GM21381 (cell line): ENCODE data around the gene FBXL19.
"Not testable (repeated sequence)": the region's sequence is repeated elsewhere in the genome, so short reads cannot be mapped to it uniquely, and the experiment has no call there.

Experiments
- ATAC-seq: cut with Tn5 transposase; IDR thresholded peaks from one replicate; pipeline ENCODE4 v1.9.1; 2021; ENCODE audit warnings: mild to moderate bottlenecking, moderate library complexity; ENCODE audit not compliant: unreplicated experiment

FBXL19 gene

DNA sequence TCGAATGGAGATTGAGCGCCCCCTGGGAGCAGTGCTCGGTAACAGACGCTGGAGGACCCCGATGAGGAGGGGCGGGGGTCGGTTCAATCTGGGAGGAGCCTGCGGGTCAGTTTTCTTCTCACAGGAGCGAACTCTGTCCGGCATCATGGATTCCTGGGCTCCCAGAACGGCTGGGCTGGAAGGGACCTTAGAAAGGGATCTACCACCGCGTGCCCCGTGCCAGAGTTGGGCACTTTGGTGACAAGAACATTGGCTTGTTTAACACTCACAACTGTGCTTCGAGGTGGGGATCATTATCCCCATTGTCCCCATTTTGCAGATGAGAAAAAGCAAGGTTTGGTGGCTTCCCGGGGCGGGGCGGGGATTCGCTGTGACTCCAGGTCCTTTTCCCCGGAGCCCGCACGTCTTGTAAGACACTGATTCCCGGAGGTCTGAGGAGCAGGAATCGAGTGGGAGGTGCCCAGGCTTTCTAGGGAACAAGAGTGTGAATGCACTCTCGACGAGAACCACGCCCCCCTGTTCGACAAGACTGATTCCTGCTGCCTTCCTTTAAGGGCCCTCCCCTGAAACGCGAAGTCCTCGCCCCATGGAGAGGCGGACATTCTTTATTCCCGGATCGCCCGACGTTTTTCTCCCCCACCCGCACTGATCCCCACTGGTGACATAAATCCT lies 1.5 kb upstream of the FBXL19 start:
- peak; percentile 1 for ATAC-seq

DNA sequence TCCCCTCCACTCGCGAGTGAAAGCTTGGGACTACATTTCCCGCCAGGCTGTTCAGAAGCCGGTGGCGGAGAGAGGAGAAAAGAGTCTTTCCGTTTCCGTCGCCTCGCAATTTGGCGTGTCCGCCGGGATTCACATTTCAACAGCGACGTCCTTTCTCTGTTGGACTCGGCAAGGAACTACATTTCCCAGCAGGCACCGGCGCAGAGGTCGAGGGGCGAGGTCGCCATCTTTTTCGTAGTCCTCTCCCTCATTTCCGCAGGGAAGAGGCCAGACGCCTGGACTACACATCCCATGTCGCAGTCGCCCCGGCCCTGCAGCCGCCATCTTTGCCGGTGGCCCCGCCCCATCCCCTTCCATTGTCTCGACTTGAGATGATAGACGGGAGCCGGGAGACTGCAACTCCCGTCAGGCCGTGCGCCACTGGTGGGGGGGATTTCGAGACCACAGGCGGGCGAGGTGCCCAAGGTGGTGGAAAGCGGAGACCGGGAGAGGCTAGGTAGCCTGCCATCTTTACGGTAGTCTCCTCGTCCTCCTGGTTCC lies 882 bp upstream of the FBXL19 start:
- peak; percentile 67 for ATAC-seq

DNA sequence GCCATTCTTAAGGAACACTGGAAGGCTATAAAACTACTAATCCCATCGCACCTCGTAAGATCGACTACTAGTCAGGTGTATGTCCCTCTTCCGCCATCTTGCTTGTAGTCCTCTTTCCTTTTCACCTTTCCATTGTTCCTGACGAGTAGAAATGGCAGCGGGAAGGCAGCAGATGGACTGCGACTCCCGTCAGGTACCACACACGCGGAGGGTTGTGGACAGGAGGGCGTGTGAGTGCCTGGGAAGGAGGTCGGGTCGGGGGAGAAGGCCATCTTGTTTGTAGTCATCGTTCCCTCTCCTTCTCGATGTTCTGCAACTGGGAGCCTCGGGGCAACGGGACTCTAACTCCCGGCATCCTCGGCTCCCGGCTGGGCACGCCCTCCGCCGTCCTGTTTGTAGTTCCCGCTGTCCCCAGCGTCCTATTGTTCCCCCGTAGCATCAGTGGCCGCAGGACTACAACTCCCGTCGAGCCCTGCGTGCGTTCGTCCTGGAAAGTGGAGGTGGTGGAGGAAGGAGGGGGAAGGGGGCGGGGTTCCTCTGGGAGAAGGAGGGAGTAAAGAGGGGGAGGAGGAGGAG lies 324 bp upstream of the FBXL19 start:
- peak; percentile 64 for ATAC-seq

DNA sequence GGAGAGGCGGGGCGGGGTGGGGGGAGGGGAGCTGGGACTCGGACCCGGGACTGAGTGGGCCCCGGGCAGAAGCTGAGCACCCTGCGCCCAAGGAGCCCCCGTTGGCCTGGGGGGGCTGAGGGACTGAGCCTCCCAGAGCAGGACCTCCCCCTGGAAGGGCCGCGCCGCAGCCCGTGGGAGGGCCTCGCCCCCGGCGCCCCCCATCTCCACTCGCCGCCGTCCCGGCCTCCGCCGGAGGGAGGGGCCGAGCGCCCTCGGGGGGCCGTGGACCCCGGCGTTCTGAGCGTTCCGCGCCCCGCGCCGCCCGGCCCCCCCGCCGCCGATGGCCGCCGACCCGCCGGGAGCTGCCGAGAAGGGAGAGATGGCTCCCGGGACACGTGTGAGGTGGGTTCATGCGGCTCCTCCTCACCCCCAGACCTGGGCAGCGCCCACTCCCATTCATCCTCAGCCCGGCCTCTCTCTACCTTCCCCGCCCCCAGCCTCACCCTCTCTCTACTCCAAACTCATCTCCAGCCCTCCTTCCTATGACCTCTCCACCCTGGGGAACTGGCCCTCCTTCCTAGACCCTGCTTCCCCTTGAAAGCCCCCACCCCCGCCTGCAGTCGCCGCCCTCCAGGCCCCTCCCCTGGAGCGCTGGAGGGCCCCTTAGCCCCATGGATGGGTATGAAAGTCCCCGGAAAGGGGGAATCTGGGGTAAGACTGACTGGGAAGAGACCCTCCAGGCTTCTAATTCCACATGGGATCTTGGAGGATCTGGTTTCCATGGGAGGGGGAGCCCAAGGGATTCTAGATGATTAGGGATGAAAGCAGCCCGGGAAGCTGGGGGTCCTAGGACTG lies 922 bp downstream of the FBXL19 start:
- ATAC-seq = no peak

DNA sequence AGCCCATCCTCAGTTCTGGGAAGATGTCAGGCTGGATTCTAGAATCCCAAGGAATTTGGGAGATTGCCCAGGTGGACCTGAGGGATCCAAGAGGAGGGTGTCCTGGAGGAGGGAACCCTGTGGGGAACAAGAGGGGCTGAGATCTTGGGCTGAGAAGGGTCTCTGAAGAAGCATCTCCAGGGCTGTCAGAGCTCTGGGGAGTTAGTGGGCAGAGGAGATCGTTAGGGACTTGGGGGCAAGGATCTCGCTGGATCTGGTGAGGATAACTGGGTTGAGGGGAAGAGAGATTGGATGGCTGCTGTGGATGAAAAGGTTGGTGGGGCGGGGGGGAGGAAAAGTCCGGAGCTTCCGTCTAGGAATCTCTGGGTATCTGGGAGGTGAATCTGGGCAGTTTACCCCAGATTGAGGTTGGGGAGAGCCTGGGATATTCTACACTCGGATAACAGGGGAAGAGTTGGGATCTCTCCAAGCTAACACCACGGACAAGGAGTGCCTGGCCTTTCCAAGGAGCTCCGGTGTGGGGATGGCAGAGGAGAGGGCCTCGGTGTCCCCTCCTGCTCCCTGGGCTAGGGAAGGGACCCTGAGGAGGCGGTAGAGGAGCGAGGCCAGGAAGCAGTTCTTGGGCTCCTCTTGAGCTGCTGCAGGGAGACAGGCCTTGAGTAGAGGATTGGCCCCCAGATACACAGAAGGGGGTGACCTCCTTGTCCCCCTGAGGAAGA lies 1.7 kb downstream of the FBXL19 start:
- ATAC-seq = no peak

DNA sequence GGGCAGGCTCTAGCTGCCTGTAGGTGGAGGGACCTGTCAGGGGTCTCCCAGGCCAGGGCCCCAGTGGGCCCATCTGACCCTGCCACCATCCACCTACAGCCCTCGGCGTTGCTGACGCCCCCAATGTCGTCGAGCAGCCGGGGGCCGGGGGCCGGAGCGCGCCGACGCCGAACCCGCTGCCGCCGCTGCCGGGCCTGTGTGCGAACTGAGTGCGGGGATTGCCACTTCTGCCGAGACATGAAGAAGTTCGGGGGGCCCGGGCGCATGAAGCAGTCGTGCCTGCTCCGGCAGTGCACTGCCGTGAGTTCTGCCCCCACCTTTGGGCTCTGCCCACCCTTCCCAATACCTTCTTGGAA lies 2.2 kb downstream of the FBXL19 start:
- ATAC-seq = no peak

DNA sequence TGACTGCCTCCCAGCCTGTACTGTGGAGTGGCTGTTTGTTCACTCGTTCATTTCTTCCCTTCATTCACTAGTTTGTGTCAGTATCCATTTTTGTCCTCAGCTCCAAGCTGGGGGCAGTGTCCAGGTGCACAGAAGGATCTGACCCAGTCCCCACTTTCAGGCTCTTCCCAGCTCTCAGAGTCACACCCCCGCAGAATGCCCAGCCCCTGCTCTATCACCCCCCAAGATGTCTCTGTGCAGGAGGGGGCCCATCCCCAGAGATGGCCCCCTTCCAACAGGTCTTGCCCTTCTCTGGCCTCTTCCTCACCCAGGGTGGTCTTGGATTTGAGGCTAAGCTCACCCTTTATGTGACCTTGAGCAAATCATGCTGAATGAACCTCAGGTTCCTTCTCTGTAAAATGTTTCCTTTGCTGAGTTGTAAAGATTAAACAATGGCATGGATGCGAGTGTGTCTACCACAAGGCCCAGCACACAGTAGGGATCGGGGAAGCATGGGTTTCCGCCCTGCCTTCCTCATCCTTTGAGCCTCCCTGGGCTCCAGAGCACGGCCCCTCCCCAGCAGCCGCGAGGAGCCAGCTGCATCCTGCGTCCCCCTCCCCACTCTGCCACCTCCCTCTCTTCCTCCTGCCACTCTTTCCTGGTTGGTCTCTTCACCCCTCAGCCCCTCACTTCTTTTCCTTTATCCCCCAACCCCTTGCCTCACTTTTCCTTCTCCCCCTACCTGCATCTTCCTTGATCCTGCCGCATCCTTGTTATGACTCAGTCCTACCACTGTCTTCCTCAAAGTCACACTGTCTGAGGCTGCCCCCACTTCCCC lies 2.8 kb downstream of the FBXL19 start:
- ATAC-seq = no peak

DNA sequence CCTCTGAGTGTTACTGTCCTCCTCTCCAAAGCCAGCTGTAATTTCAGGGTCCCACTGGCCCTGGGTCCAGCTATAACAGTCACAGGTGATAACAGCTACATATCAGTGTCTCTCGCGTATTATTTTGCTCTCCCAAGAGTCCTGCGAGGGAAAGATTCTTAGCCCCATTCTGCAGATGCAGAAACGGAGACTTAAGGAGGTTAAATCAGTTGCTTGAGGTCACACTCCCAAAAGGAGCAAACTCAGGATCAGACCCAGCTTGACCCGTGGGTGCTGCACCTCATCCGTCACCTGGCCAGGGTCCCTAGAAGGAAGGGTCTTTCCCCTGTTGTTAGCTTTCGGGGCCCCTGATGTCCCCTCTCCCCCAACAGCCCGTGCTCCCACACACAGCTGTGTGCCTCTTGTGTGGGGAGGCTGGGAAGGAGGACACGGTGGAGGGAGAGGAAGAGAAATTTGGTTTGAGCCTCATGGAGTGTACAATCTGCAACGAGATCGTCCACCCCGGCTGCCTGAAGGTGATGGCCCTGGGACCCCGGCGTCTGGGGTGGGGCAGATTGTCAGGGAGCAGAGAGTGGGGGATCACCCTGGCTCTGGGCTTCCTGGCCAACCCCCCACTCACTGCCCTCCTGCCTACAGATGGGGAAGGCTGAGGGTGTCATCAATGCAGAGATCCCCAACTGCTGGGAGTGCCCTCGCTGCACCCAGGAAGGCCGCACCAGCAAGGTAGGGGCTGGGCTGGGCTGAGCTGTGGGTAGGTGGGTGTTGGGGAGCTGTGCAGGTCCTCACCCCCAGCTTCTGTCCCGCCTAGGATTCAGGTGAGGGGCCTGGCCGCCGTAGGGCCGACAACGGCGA lies 3.8 kb downstream of the FBXL19 start:
- no peak for ATAC-seq

DNA sequence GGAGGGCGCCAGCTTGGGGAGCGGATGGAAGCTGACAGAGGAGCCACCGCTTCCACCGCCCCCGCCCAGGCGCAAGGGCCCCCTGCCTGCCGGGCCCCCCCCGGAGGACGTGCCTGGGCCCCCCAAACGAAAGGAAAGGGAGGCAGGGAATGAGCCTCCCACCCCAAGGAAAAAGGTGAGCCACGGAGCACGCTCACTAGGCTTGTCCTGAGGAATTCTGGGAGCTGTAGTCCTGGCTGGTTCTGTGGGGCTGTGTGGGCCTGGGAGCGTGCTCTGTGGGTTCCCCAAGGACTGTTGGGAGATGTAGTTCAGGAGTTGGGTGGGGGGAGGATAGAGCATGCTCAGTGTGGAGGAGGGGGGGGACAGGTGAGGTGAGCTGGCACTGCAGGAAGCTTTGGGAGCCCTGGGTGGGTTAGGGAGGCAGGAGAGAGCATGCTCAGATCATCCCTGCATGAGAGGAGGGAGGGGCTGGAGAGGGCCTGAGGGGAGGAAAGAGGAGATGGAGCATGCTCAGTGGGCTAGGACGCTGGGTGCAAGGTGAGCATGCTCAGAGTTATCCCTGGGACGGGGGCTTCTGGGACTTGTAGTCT lies 4.5 kb downstream of the FBXL19 start:
- ATAC-seq = no peak

DNA sequence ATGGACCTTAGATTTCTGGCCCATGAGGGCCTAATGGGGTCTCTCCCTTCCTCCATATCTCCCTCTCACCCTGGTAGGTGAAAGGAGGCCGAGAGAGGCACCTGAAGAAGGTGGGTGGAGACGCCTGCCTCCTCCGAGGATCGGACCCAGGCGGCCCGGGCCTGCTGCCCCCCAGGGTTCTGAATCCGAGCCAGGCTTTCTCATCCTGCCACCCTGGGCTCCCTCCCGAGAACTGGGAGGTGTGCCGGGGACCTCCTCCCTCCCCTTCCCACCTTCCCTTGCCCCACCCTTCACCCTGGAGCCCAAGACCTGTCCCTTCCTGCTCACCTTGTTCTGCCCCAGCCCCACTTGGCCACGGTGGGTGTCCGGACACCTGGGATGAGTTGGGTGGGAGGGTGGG lies 5.0 kb downstream of the FBXL19 start:
- ATAC-seq = no peak

DNA sequence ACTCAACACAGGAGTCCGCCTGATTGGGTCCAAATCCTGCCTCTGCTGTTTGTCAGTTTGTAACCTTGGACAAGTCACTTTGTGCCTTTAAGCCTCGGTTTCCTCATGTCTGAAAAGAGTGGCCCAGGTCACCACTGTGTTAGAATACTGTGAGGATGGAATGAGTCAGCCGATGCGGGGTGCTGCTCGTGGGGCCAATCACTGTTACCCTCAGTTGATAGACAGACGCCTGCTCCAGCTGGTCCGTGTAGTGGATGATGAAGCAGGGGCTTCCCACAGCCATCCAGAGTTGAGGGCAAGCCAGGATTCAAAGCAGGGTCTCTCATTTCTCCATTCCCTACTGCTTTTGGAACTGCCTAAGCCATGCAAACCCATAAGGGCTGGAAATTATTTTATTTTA lies 5.8 kb downstream of the FBXL19 start:
- no peak for ATAC-seq

DNA sequence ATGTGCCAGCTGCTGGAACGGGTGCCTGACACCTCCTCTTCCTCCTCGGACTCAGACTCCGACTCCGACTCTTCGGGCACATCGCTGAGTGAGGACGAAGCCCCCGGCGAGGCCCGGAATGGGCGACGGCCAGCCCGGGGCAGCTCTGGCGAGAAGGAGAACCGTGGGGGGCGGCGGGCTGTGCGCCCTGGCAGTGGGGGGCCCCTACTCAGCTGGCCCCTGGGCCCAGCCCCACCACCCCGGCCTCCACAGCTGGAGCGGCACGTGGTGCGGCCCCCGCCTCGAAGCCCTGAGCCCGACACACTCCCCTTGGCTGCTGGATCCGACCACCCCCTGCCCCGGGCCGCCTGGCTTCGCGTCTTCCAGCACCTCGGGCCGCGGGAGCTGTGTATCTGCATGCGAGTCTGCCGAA lies 6.8 kb downstream of the FBXL19 start:
- no peak for ATAC-seq

DNA sequence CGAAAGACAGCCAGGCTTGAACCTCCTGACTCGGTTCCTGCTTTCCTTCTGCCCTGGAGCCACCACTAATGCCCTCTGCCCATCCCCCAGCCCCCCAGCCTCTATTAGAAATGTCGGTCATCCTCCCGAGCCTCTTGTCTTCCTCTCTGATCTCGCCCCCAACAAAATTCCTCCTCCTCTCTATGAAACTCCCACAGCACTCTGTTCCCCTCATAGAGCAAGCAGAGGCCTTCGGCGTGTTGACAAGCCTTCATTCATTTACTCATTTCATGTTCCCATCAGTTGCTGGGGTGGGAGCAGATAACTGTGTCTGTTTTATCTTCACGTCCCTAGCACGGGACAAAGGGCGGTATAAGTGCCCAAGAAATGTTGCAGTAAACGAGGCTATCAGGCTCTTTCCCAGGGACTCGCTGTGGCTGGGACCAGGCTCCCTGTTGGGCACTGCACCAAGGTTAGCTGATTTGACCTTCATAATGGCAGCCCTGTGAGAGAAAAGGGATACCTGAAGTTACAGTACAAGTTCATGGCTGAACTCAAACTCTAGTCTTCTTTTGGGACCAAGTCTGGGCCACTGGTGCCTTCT lies 7.8 kb downstream of the FBXL19 start:
- no peak for ATAC-seq

DNA sequence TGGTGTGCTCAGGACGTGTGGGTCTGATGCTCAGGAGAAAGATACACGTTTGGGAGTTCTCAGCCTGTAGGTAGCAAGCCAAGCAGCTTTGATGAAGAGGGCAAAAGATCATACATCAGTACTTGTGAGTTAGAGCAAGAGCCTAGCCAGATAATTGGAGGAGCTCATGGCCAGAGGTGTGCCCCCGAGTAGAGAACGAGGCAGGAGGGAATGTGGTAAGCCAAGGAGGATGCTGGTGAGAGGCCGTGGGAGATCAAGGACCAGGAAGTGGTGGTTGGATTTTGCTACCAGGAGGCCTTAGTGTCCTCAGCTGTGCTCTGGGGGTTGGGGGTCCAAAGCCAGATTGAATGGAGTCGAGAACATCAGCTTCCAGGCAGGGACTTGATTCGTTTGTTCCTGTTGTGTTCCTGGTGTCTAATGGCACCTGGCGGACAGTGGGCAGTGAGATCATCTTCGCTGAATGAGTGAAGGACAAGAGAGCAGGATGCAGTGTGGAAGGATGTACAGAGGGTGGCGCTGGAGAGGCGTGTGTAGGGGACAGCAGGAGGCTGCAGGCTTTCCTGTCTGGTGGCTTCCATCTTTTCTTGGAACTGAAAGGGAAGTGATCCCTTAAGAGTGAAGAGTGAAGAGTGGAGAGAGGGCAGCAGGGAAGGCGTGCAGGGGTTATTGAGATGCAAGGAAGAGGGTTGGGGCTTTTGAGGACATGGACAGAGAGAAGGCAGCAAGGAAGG lies 11.6 kb downstream of the FBXL19 start:
- ATAC-seq = no peak

DNA sequence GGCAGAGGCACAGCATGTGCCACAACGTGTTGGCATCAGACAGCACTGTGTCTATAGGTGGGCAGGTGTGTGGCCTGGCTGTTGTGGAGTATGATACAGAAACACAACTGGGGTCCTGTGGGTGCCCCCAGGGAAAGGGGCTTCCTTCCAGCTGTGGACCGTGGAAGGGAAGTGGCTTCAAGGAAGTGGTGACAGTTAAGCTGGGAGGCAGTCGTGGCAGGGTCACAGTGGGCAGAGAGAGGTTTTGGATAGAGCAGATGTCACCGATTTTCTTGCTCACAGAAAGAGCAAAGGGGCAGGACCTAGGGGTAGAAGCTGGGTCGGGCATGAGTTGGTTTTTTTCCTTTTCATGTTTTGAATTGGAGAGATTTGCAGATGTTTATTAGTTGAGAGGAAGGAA lies 14.3 kb downstream of the FBXL19 start:
- no peak for ATAC-seq

DNA sequence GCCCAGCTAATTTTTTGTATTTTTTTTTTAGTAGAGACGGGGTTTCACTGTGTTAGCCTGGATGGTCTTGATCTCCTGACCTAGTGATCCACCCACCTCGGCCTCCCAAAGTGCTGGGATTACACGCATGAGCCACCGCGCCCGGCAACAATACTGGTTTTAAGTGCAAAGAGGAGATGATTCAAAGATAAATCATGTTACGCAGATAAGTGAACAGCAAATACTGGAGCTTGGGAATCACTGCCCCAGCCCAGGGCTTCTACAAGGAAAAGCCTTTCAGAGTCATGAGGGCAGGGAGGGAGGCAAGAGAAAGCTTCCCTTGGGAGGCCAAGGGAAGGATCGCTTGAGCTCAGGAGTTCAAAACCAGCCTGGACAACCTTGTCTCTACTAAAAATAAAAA lies 16.2 kb downstream of the FBXL19 start:
- ATAC-seq = not testable (repeated sequence)

DNA sequence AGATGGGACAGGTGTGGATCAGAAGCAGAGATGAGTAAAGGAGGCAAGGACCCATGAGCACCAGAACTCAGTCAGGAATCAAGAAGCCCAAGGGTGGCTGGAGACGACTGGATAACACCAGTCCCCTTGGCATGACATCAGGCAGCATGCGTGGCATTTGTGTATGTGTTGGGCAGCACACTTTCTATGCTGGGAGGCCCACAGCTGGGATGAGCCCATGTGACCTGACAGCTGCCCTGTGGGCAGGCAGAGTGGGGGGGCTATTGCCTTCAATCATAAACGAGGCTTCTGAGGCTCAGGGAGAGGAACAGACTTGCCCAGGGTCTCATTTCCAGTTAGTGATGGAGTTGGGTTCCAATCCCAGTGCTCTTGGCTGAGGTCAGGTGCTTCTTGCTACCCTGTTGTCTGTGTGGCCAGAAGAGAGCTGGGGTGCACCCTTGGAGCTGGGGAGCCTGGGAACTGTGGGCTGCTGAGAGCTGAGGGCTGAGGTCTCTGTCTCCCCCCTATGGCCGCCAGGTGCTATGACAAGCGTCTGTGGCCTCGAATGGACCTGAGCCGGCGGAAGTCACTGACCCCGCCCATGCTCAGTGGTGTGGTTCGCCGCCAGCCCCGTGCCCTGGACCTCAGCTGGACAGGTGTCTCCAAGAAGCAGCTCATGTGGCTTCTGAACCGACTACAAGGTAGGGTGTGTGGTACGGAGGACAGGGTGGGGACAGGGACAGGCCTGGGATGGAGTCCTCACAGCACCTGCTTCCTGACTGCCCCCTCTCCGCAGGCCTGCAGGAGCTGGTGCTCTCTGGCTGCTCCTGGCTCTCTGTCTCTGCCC lies 18.4 kb downstream of the FBXL19 start:
- peak; percentile 80 for ATAC-seq
